SK-N-SH treated with all-trans-retinoic acid at 6 μM for 48 hours (cell line): Measurements from ENCODE around the gene ENOSF1.

Experiments
- ATAC-seq: fragments of 200-7000 bp; cut with Tn5 transposase; 3 replicates; pipeline ENCODE4 v1.9.1; 2020; ENCODE audit warnings: mild to moderate bottlenecking, moderate library complexity
- ARNTL ChIP-seq: fragments of 450-650 bp; formaldehyde crosslinking; IDR thresholded peaks from 2 replicates; pipeline ENCODE4 v1.5.0; 2020; ENCODE audit warnings: low read depth, mild to moderate bottlenecking, moderate library complexity, borderline replicate concordance
- CSDC2 ChIP-seq: fragments of 250-450 bp; sonication (Bioruptor Pico); IDR thresholded peaks from 2 replicates; pipeline ENCODE4 v1.5.0; 2020; ENCODE audit warnings: mild to moderate bottlenecking, moderate library complexity
- GLIS3 ChIP-seq: fragments of 250-450 bp; sonication (Bioruptor Pico); IDR thresholded peaks from 2 replicates; pipeline ENCODE4 v1.5.0; 2020; ENCODE audit warnings: mild to moderate bottlenecking, moderate library complexity
- ISL1 ChIP-seq: fragments of 250-450 bp; sonication (Bioruptor Pico); IDR thresholded peaks from 2 replicates; pipeline ENCODE4 v2.1.2; 2022; ENCODE audit warnings: mild to moderate bottlenecking, moderate library complexity
- OSR1 ChIP-seq: fragments of 250-450 bp; sonication (Bioruptor Pico); IDR thresholded peaks from 2 replicates; pipeline ENCODE4 v1.8.0; 2022; ENCODE audit warnings: moderate library complexity, mild to moderate bottlenecking, inconsistent platforms
- RARB ChIP-seq: fragments of 250-450 bp; sonication (Bioruptor Pico); IDR thresholded peaks from 2 replicates; pipeline ENCODE4 v1.8.0; 2021; ENCODE audit warnings: mild to moderate bottlenecking, moderate library complexity
- SNAI2 ChIP-seq: fragments of 250-450 bp; sonication (Bioruptor Pico); IDR thresholded peaks from 2 replicates; pipeline ENCODE4 v1.5.0; 2020; ENCODE audit warnings: mild to moderate bottlenecking, moderate library complexity
- TCF4 ChIP-seq: fragments of 250-450 bp; sonication (Bioruptor Pico); IDR thresholded peaks from 2 replicates; pipeline ENCODE4 v1.8.0; 2021; ENCODE audit warnings: mild to moderate bottlenecking, moderate library complexity, borderline replicate concordance
- TOX ChIP-seq: fragments of 250-450 bp; sonication (Bioruptor Pico); IDR thresholded peaks from 2 replicates; pipeline ENCODE4 v1.8.0; 2021; ENCODE audit warnings: mild to moderate bottlenecking, moderate library complexity, borderline replicate concordance
- ZFP30 ChIP-seq: fragments of 450-650 bp; formaldehyde crosslinking; IDR thresholded peaks from 2 replicates; pipeline ENCODE4 v1.5.0; 2022; ENCODE audit warnings: mild to moderate bottlenecking, moderate library complexity
- ZNF8 ChIP-seq: fragments of 450-650 bp; formaldehyde crosslinking; IDR thresholded peaks from 2 replicates; pipeline ENCODE4 v1.5.0; 2020; ENCODE audit warnings: mild to moderate bottlenecking, moderate library complexity
- TF ChIP-seq, protein P1 (sequence below): fragments of 250-450 bp; sonication (Bioruptor Pico); IDR thresholded peaks from 2 replicates; pipeline ENCODE4 v1.5.0; 2020; ENCODE audit warnings: mild to moderate bottlenecking, moderate library complexity
- TF ChIP-seq, protein P2 (sequence below): fragments of 250-450 bp; sonication (Bioruptor Pico); IDR thresholded peaks from 2 replicates; pipeline ENCODE4 v1.5.1; 2020; ENCODE audit warnings: low read depth, mild to moderate bottlenecking, moderate library complexity
- TF ChIP-seq, protein P3 (sequence below): fragments of 250-450 bp; sonication (Bioruptor Pico); IDR thresholded peaks from 2 replicates; pipeline ENCODE4 v1.5.1; 2021; ENCODE audit warnings: mild to moderate bottlenecking, moderate library complexity
- TF ChIP-seq, protein P4 (sequence below): fragments of 250-450 bp; sonication (Bioruptor Pico); IDR thresholded peaks from 2 replicates; pipeline ENCODE4 v1.8.0; 2020; ENCODE audit warnings: mild to moderate bottlenecking, moderate library complexity, borderline replicate concordance
- TF ChIP-seq, protein P5 (sequence below): fragments of 250-450 bp; sonication (Bioruptor Pico); IDR thresholded peaks from 2 replicates; pipeline ENCODE4 v1.8.0; 2021; ENCODE audit warnings: low read depth, mild to moderate bottlenecking, moderate library complexity, borderline replicate concordance

ENOSF1 gene

DNA sequence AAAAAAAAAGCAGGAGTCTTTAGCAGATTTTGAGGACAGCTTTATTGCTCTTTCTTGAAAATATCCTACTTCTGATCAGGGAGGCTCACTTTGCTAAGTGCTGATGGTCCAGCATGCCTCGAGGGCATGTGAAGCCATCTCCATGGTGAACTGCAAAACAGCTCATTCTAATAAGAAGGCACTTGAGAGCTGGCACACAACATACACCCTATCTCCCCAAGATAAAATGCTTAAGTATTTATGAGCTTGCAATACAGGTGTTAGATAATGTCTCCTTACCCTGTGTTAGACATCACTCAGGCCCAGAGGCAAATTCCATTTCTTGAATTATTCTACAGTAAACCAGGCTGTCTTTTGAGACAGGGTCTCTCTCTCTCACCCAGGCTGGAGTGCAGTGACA, 2.7 kb downstream of the ENOSF1 start (continued):
- TF ChIP-seq, protein P1, sequence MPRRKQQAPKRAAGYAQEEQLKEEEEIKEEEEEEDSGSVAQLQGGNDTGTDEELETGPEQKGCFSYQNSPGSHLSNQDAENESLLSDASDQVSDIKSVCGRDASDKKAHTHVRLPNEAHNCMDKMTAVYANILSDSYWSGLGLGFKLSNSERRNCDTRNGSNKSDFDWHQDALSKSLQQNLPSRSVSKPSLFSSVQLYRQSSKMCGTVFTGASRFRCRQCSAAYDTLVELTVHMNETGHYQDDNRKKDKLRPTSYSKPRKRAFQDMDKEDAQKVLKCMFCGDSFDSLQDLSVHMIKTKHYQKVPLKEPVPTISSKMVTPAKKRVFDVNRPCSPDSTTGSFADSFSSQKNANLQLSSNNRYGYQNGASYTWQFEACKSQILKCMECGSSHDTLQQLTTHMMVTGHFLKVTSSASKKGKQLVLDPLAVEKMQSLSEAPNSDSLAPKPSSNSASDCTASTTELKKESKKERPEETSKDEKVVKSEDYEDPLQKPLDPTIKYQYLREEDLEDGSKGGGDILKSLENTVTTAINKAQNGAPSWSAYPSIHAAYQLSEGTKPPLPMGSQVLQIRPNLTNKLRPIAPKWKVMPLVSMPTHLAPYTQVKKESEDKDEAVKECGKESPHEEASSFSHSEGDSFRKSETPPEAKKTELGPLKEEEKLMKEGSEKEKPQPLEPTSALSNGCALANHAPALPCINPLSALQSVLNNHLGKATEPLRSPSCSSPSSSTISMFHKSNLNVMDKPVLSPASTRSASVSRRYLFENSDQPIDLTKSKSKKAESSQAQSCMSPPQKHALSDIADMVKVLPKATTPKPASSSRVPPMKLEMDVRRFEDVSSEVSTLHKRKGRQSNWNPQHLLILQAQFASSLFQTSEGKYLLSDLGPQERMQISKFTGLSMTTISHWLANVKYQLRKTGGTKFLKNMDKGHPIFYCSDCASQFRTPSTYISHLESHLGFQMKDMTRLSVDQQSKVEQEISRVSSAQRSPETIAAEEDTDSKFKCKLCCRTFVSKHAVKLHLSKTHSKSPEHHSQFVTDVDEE, result no peak
- TF ChIP-seq RARB (CRISPR knock-in tag) (no peak), ISL1 (CRISPR knock-in tag) (no peak), SNAI2 (no peak), ARNTL (CRISPR knock-in tag) (no peak)

DNA sequence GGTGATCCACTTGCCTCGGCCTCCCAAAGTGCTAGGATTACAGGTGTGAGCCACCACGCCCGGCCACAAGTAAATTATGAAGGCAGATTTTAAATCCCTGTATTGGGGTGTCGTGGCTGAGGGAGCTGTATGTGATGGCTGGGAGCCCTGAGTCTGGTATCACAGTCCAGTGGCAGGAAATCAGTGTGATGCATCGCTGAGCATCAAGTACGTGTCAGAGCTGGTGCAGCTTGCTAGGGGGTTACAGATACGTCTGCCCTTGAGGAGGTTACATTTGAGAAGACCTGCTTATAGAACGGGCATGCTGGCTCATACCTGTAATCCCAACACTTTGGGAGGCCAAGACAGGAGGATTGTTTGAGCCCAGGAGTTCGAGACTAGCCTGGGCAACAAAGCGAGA, 4.3 kb downstream of the ENOSF1 start:
- no peak for ATAC-seq
- TF ChIP-seq, protein P2, sequence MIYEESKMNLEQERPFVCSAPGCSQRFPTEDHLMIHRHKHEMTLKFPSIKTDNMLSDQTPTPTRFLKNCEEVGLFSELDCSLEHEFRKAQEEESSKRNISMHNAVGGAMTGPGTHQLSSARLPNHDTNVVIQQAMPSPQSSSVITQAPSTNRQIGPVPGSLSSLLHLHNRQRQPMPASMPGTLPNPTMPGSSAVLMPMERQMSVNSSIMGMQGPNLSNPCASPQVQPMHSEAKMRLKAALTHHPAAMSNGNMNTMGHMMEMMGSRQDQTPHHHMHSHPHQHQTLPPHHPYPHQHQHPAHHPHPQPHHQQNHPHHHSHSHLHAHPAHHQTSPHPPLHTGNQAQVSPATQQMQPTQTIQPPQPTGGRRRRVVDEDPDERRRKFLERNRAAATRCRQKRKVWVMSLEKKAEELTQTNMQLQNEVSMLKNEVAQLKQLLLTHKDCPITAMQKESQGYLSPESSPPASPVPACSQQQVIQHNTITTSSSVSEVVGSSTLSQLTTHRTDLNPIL (CRISPR knock-in tag), result no peak
- no peak for TF ChIP-seq OSR1
- TF ChIP-seq TOX (CRISPR knock-in tag), result no peak

DNA sequence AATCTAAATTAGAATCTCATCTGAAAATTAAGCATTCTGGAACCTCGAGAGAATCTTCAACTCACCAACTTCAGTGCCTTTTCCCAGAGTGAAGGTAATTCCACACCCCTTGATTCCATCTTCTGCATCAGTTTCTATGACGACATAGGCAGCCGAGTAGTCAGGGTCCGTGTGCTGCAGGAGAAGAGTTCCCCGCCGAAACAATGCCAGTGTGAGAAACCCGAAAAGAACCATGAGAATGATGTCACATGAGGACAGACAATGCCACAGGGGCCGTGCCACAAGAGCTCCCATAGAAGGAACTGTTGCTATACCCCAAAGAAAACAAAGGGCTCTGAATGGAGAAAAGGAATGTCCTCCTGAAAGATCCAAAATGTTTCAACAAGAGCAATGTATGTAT, 6.0 kb downstream of the ENOSF1 start:
- TF ChIP-seq CSDC2 (CRISPR knock-in tag) (no peak), ZNF8 (no peak), GLIS3 (CRISPR knock-in tag) (no peak), RARB (CRISPR knock-in tag) (no peak), TCF4 (CRISPR knock-in tag) (no peak), ARNTL (CRISPR knock-in tag) (no peak), OSR1 (no peak), ZFP30 (CRISPR knock-in tag) (no peak)
- TF ChIP-seq, protein P3, sequence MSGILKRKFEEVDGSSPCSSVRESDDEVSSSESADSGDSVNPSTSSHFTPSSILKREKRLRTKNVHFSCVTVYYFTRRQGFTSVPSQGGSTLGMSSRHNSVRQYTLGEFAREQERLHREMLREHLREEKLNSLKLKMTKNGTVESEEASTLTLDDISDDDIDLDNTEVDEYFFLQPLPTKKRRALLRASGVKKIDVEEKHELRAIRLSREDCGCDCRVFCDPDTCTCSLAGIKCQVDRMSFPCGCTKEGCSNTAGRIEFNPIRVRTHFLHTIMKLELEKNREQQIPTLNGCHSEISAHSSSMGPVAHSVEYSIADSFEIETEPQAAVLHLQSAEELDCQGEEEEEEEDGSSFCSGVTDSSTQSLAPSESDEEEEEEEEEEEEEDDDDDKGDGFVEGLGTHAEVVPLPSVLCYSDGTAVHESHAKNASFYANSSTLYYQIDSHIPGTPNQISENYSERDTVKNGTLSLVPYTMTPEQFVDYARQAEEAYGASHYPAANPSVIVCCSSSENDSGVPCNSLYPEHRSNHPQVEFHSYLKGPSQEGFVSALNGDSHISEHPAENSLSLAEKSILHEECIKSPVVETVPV (CRISPR knock-in tag), result no peak
- TF ChIP-seq, protein P4, sequence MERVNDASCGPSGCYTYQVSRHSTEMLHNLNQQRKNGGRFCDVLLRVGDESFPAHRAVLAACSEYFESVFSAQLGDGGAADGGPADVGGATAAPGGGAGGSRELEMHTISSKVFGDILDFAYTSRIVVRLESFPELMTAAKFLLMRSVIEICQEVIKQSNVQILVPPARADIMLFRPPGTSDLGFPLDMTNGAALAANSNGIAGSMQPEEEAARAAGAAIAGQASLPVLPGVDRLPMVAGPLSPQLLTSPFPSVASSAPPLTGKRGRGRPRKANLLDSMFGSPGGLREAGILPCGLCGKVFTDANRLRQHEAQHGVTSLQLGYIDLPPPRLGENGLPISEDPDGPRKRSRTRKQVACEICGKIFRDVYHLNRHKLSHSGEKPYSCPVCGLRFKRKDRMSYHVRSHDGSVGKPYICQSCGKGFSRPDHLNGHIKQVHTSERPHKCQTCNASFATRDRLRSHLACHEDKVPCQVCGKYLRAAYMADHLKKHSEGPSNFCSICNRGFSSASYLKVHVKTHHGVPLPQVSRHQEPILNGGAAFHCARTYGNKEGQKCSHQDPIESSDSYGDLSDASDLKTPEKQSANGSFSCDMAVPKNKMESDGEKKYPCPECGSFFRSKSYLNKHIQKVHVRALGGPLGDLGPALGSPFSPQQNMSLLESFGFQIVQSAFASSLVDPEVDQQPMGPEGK, result no peak
- TF ChIP-seq, protein P1, result no peak
- TF ChIP-seq, protein P5, sequence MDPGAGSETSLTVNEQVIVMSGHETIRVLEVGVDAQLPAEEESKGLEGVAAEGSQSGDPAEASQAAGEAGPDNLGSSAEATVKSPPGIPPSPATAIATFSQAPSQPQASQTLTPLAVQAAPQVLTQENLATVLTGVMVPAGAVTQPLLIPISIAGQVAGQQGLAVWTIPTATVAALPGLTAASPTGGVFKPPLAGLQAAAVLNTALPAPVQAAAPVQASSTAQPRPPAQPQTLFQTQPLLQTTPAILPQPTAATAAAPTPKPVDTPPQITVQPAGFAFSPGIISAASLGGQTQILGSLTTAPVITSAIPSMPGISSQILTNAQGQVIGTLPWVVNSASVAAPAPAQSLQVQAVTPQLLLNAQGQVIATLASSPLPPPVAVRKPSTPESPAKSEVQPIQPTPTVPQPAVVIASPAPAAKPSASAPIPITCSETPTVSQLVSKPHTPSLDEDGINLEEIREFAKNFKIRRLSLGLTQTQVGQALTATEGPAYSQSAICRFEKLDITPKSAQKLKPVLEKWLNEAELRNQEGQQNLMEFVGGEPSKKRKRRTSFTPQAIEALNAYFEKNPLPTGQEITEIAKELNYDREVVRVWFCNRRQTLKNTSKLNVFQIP, result no peak
- TF ChIP-seq, all 23 proteins: peak for 0
- no peak for ATAC-seq
